Measurements from ENCODE around the gene C17orf107. TPM values are rescaled to one million over a fixed set of nuclear protein-coding genes. Genes with fewer than 3 reads are reported as not detected.
A peak's percentile ranks its signal among the peaks of the same experiment; 100 is the strongest.

Gene C17orf107
- total and polyA plus RNA-seq, 9 of the 15 experiments (the other 6 are each of a cell fraction or from before 2014, with no cell fraction given): 0.05 to 0.29 (median 0.07) TPM; not detected in 4

DNA sequence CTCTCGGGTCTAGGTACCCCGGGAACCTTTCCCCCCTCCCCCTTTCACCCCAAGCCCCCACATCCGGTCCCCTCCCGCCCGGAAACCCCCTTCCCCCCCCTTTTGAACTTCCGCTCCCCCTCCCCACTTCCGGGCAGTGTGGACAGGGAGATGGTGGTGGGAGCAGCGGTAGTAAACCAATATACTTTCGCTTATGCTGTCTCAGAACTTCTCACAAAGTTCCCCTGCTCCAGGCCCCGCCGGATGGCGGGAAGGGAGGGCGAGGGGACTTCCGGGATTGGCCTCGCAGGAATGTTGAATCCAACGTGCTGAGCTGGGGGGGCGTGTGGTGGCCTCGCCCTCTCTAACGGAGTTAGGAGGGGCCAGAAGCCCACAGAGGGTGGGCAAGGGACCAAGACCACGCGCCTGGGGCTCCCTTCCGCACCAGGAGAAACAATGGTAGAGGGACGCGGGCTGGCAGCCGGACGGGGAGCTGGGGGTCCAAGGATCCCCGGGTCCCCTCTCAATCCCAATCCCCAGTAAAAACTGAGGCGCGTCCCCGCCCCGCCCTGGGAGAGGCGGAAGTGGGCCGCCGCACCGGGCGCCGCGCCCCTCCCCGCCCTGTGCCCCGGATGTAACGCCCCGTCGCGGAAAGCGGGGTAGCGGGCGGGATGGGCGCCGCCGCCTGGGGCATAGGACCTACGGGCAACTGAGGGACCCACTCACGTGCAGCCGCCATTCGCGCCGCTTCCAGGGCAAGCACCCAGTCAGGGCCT, 48.3 kb downstream of the C17orf107 start (continued):
- TF ChIP-seq, protein P1, sequence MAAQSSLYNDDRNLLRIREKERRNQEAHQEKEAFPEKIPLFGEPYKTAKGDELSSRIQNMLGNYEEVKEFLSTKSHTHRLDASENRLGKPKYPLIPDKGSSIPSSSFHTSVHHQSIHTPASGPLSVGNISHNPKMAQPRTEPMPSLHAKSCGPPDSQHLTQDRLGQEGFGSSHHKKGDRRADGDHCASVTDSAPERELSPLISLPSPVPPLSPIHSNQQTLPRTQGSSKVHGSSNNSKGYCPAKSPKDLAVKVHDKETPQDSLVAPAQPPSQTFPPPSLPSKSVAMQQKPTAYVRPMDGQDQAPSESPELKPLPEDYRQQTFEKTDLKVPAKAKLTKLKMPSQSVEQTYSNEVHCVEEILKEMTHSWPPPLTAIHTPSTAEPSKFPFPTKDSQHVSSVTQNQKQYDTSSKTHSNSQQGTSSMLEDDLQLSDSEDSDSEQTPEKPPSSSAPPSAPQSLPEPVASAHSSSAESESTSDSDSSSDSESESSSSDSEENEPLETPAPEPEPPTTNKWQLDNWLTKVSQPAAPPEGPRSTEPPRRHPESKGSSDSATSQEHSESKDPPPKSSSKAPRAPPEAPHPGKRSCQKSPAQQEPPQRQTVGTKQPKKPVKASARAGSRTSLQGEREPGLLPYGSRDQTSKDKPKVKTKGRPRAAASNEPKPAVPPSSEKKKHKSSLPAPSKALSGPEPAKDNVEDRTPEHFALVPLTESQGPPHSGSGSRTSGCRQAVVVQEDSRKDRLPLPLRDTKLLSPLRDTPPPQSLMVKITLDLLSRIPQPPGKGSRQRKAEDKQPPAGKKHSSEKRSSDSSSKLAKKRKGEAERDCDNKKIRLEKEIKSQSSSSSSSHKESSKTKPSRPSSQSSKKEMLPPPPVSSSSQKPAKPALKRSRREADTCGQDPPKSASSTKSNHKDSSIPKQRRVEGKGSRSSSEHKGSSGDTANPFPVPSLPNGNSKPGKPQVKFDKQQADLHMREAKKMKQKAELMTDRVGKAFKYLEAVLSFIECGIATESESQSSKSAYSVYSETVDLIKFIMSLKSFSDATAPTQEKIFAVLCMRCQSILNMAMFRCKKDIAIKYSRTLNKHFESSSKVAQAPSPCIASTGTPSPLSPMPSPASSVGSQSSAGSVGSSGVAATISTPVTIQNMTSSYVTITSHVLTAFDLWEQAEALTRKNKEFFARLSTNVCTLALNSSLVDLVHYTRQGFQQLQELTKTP (IDR thresholded peaks at IDR 0.05; ENCODE audit: low read depth in 1 of 2, partially characterized antibody in 2 of 2): no peak
- peak; percentile 55 for TF ChIP-seq HMGN3 (IDR thresholded peaks at IDR 0.05; ENCODE audit: borderline replicate concordance, extremely low read depth, insufficient read length, low read depth, low read length)
- peak; percentile 37 for TF ChIP-seq FIP1L1 (IDR thresholded peaks at IDR 0.05; ENCODE audit: low read depth, low read length, poor library complexity, severe bottlenecking)
- TF ChIP-seq RFX7 (CRISPR knock-in tag; IDR thresholded peaks at IDR 0.05): no peak
- TF ChIP-seq ZNF57 (CRISPR knock-in tag; IDR thresholded peaks at IDR 0.05): no peak
- no peak for TF ChIP-seq NR3C1 (CRISPR knock-in tag; IDR thresholded peaks at IDR 0.05)
- no peak for TF ChIP-seq ATF1 (CRISPR knock-in tag; IDR thresholded peaks at IDR 0.05)
- TF ChIP-seq ATF1 (tag; IDR thresholded peaks at IDR 0.05): no peak
- no peak for TF ChIP-seq SREBF1 (IDR thresholded peaks at IDR 0.05; ENCODE audit: borderline replicate concordance, low read depth, low read length)
- TF ChIP-seq PHF21A (IDR thresholded peaks at IDR 0.05; ENCODE audit: borderline replicate concordance, low read depth): 0 out of 2 replicates have a peak, but pooled peaks have one; percentile 4
- no peak for TF ChIP-seq ZNF274 (IDR thresholded peaks at IDR 0.05; ENCODE audit: borderline replicate concordance, low read depth, low read length)
- TF ChIP-seq BRD4 (IDR thresholded peaks at IDR 0.05): 0 out of 2 replicates have a peak, but pooled peaks have one; percentile 61
- no peak for TF ChIP-seq FOXJ2 (tag; IDR thresholded peaks at IDR 0.05)
- no peak for TF ChIP-seq RBM34 (IDR thresholded peaks at IDR 0.05; ENCODE audit: borderline replicate concordance, insufficient read depth, low read length)
- TF ChIP-seq GTF2F1 (IDR thresholded peaks at IDR 0.05; ENCODE audit: low read depth, low read length): no peak
- TF ChIP-seq MAZ (CRISPR knock-in tag; conservative IDR thresholded peaks at IDR 0.05 in 1 of 2, IDR thresholded peaks at IDR 0.05 in 1 of 2): peak; percentile 57 to 77; a peak in 2 of 4 replicates
- no peak for TF ChIP-seq RFX1 (IDR thresholded peaks at IDR 0.05)
- no peak for TF ChIP-seq TARDBP (IDR thresholded peaks at IDR 0.05)
- TF ChIP-seq, protein P2, sequence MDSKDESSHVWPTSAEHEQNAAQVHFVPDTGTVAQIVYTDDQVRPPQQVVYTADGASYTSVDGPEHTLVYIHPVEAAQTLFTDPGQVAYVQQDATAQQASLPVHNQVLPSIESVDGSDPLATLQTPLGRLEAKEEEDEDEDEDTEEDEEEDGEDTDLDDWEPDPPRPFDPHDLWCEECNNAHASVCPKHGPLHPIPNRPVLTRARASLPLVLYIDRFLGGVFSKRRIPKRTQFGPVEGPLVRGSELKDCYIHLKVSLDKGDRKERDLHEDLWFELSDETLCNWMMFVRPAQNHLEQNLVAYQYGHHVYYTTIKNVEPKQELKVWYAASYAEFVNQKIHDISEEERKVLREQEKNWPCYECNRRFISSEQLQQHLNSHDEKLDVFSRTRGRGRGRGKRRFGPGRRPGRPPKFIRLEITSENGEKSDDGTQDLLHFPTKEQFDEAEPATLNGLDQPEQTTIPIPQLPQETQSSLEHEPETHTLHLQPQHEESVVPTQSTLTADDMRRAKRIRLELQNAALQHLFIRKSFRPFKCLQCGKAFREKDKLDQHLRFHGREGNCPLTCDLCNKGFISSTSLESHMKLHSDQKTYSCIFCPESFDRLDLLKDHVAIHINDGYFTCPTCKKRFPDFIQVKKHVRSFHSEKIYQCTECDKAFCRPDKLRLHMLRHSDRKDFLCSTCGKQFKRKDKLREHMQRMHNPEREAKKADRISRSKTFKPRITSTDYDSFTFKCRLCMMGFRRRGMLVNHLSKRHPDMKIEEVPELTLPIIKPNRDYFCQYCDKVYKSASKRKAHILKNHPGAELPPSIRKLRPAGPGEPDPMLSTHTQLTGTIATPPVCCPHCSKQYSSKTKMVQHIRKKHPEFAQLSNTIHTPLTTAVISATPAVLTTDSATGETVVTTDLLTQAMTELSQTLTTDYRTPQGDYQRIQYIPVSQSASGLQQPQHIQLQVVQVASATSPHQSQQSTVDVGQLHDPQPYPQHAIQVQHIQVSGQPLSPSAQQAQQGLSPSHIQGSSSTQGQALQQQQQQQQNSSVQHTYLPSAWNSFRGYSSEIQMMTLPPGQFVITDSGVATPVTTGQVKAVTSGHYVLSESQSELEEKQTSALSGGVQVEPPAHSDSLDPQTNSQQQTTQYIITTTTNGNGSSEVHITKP (IDR thresholded peaks at IDR 0.05; ENCODE audit: partially characterized antibody): peak; percentile 51
- TF ChIP-seq ILK (tag; IDR thresholded peaks at IDR 0.05; ENCODE audit: borderline replicate concordance, low read depth): no peak
- no peak for TF ChIP-seq TFAM (CRISPR knock-in tag; conservative IDR thresholded peaks at IDR 0.05)
- peak; percentile 87 for TF ChIP-seq POLR2G (IDR thresholded peaks at IDR 0.05; ENCODE audit: low read depth, low read length)
